RPMI7951 (cell line): ENCODE measurements around the gene FAM20B. TPM values are rescaled to one million over a fixed set of nuclear protein-coding genes. Genes with fewer than 3 reads are reported as not detected.

Experiments
- DNase-seq: peaks from one replicate; pipeline ENCODE4 v3.0.0-alpha.2; 2012; ENCODE audit warnings: low read depth
- total RNA-seq: library from RNA; depleted of rRNA; stranded (reverse); fragments of >200 nt; shearing (Covaris generic); gene quantifications from 2 replicates; pipeline ENCODE4 v1.2.3, GENCODE V29; 2014

The FAM20B gene
- total RNA-seq, 1 experiment from 2014 or later, result 20.1 TPM

DNA sequence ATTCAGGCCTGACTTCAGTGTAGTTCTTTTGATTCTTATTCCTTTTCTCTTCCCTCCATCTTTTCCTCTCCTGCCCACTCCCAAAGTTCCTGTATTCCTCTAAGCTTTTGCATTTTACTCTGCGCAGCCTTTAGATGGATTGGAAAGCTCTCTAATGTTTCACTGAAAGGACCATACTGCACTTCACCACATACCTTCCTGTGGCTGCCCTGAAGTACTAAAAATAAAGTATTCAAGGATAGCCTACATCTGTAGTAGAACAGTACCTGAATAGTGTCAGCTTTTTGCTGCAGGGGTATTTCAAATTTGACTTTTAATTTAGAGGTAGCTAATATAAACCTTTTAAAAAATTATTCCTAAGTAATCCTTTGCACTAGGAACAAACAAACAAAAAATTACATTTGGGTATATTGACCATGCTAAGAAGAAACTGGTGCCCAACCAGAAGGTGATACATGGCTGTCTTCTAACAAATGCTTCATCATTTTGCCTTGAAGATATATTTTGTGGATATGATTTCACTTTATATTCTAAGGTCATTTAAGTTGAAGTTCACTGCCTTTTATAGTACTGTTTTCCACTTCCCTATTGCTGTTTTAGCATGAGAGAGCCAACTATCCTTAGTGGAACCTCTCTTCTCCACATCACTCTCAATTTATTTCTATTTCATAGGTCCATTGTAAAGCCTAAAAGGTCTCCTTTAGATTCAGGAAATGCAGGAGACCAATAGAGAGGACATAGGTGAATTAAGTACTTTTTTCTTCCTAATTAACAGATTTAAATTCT lies 22.8 kb downstream of the FAM20B start:
- DNase-seq, result no peak

DNA sequence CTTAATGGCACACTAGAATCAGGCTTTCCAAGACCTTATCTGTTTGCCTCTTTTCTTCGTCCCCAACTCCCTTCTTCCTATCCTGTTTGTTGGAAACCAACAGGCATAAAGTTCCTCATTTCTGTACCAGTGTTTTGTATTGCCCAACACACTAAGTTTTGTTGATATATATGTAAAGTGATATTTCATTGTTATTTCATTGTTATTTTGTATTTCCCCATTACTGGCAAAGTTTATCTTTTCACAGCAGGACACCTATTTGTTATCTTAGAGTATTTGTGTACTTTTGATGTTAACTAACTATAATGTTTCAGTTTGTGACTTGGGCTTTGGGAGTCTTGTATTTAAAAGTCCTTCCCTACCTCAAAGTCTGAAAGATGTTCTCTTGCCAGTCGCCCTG lies 27.1 kb downstream of the FAM20B start:
- no peak for DNase-seq

DNA sequence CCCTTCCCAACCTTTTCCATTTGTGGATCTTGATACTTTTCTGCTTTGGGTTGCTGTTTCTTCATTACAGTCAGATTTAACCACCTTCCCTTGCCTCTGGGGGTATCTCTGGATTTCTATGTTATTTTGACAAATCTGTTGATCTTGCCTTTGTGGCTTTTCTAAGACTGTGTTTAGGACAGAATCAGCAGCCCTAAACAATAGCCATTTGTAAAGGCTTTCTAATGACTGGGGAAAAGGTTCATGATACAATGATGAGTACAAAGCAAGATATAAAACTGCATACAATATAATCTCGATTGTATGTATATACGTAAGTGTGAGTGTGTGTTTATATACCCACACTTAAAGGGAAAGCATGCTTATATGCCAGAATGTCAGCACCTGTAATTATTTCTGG lies 27.8 kb downstream of the FAM20B start:
- DNase-seq, result no peak

DNA sequence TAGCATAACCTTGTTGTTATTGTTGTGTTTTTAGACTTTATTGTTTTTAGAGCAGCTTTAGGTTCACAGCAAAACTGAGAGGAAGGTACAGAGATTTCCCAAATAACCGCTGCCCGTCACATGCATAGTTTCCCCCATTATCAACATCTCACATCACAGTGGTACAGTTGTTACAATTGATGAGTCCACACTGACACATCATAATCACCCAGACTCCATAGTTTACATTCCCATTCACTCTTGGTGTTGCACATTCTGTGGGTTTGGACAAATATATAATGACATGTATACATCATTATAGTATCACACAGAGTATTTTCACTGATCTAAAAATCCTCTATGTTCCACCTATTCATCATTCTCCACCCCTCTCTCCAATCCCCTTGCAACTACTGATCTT lies 30.2 kb downstream of the FAM20B start:
- no peak for DNase-seq

- DNase-seq, result peak; percentile 19
Observed at GRCh38 chr1:179058487-179059483, 33.1 kb downstream of the FAM20B start.

- peak; percentile 15 for DNase-seq
Observed at GRCh38 chr1:179061360-179062282, 35.9 kb downstream of the FAM20B start.

GRCh38 chr1:179066471-179066870 lies 40.8 kb downstream of the FAM20B start:
- DNase-seq, result no peak

DNA sequence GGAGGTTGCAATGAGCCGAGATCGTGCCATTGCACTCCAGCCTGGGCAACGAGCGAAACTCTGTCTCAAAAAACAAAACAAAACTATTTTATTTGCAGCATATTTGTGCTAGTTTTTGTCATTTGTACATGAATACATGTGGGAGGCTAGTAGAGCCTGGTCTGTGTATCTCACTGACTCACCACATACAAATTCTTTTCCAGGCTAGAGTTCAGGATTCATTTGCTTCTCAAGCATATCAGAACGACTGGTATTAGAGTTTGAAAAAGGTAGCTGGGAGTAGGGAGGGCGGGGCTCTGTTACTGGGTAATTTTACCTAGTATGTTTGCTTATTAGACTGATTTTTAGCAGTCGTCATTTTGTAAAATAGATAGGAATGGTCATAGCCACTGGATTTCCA lies 51.7 kb downstream of the FAM20B start:
- no peak for DNase-seq

DNA sequence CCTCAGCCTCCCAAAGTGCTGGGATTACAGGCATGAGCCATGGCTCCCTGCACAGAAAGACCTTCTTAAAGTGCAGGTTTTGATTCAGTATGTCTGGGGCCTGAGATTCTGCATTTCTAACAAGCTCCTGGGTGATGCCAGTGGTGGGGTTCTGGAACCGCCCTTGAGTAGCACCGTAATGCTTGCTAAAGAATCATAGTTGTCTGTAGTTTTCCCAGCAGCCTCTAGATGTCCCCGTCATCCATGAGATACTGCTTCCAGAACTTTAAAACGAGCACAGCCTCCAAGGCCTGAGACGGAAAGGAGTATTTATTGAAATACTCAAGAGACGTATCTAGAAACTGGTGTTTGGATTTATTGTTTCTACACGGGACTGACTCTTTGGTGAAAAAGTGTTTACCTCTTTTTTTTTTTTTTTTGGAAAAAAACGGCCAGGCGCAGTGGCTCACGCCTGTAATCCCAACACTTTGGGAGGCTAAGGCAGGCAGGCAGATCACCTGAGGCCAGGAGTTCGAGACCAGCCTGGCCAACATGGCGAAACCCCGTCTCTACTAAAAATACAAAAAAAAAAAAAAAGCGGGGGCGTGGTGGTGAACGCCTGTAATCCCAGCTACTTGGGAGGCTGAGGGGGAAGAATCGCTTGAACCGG lies 53.5 kb downstream of the FAM20B start:
- peak; percentile 75 for DNase-seq

GRCh38 chr1:179080866-179081686 lies 55.4 kb downstream of the FAM20B start:
- no peak for DNase-seq

DNA sequence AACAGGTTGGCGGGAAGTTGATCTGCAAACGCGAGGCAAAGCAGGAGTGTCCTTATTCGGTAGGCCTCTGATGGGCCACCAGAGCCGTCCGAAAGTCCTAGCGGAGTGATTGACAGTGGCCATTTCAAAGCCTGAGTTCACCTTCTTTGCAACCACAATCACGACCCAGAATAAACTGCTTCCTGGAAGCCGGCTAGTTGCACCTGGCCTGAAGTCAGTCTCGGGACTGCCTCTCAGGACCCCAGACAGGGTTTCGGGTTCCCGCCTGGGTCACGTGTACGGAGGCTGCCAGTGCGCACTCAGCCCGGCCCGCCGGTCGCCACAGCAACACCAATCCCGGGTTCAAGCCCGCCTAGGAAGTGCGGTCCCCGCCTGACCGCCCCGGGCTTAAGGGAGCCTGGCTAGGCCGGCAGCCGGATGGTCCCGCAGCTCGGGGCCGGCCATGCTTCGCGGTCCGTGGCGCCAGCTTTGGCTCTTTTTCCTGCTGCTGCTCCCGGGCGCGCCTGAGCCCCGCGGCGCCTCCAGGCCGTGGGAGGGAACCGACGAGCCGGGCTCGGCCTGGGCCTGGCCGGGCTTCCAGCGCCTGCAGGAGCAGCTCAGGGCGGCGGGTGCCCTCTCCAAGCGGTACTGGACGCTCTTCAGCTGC lies 56.1 kb downstream of the FAM20B start, which contains the start of gene TOR3A:
Gene TOR3A (plus strand): TSS at position 384 of the 646 bp plus-strand sequence. CDS start 59 bp downstream, at position 443.
- DNase-seq, result peak; percentile 84

- DNase-seq, result peak; percentile 30
Observed at GRCh38 chr1:179082333-179082998, 56.8 kb downstream of the FAM20B start.

DNA sequence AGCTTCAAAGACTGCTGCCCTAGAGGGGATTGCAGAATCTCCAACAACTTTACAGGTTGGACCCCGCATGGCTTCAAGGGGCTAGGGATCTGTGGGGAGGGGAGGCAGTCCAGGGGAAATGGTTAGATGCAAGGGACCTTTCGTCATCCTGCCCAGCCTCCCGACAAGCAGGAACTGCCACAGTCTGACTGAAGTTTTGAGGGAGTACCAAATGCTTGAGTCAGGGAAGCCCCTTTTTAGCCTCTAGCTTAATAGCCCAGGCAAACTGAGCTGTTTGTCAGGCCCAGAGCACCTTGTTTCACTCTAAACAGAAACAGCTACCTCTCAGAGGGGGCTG lies 57.3 kb downstream of the FAM20B start:
- no peak for DNase-seq

- DNase-seq, result no peak
Observed at GRCh38 chr1:179083533-179083932, 57.8 kb downstream of the FAM20B start.

GRCh38 chr1:179087665-179088064 lies 62.0 kb downstream of the FAM20B start:
- no peak for DNase-seq

DNA sequence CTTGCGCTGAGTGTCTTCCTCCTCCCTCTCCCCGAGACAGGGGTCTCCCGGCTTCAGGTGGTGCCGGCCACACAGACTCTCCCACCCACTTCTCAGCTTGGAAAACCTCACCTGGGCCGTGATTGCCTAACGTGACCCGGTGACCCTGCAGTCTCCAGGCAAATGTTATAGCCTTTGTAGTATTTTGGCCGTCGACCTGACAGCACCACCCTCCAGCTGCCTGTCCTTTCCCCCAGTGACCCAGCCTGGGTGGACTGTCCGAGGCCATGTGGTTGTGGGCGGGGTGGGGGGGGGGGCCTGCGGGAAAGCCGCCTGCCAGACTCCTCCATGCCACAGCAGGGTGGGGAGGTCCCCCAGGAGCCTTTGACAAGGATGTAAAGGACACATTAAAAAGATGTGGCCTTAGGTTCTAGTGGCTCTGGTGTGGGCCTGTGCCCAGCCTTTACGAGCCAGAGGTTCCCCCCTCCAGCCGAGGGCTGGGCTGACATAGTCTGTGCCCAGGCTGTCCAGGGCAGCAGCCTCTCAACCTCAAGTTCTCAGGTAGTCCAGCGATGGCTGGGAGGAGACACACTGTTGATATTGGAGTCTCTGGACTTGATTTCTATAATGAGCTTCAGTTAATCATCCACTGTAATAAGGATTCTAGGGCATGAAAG lies 64.3 kb downstream of the FAM20B start:
- DNase-seq, result no peak

- DNase-seq, result no peak
Observed at GRCh38 chr1:179090522-179090921, 64.8 kb downstream of the FAM20B start.

GRCh38 chr1:179090923-179091322 lies 65.2 kb downstream of the FAM20B start:
- DNase-seq, result no peak
